Neural cell (in vitro differentiated cells): ENCODE data around the gene DNAL4. TPM values are rescaled to one million over a fixed set of nuclear protein-coding genes. Genes with fewer than 3 reads are reported as not detected.

ENCODE experiments used
- H2AFZ ChIP-seq: fragments of 200-600, 300-800 bp; sonication (generic), shearing (Covaris generic); 2 replicates; pipeline ENCODE4 v1.6.0; 2014; ENCODE audit warnings: low read depth, mild to moderate bottlenecking, antibody characterized with exemption, low read length, moderate library complexity
- H3F3A ChIP-seq: fragments of 200-600 bp; shearing (Covaris generic); 2 replicates; pipeline ENCODE4 v1.6.1; 2016; ENCODE audit warnings: mild to moderate bottlenecking, moderate library complexity, mixed read lengths, antibody characterized with exemption, low read length; ENCODE audit not compliant: insufficient read depth, poor library complexity, severe bottlenecking
- H3K27ac ChIP-seq: fragments of 200-600, 300-800 bp; sonication (generic), shearing (Covaris generic); 2 replicates; pipeline ENCODE4 v1.5.1; 2014; ENCODE audit warnings: mild to moderate bottlenecking, low read length, moderate library complexity
- H3K27me3 ChIP-seq: fragments of 300-800, 200-600 bp; sonication (generic), shearing (Covaris generic); 2 replicates; pipeline ENCODE4 v1.6.0; 2014; ENCODE audit warnings: mild to moderate bottlenecking, low read depth, low read length, moderate library complexity; ENCODE audit not compliant: insufficient read depth
- H3K36me3 ChIP-seq: fragments of 300-800, 200-600 bp; sonication (generic), shearing (Covaris generic); 2 replicates; pipeline ENCODE4 v1.5.1; 2014; ENCODE audit warnings: mild to moderate bottlenecking, antibody characterized with exemption, low read length, moderate library complexity; ENCODE audit not compliant: insufficient read depth
- H3K4me2 ChIP-seq: fragments of 300-800, 200-600 bp; sonication (generic), shearing (Covaris generic); 2 replicates; pipeline ENCODE4 v1.6.0; 2014; ENCODE audit warnings: mild to moderate bottlenecking, low read length
- H3K4me3 ChIP-seq: fragments of 300-800, 200-600 bp; sonication (generic), shearing (Covaris generic); 2 replicates; pipeline ENCODE4 v1.5.1; 2014; ENCODE audit warnings: mild to moderate bottlenecking, low read length, moderate library complexity
- H3K79me2 ChIP-seq: fragments of 200-600 bp; shearing (Covaris generic); replicated peaks from 2 replicates; pipeline ENCODE4 v1.6.0; 2014; ENCODE audit warnings: mild to moderate bottlenecking, low read length, moderate library complexity; ENCODE audit not compliant: insufficient read depth
- H3K9ac ChIP-seq: fragments of 300-800, 200-600 bp; sonication (generic), shearing (Covaris generic); 2 replicates; pipeline ENCODE4 v1.6.1; 2016; ENCODE audit warnings: mild to moderate bottlenecking, low read length, mixed read lengths
- H3K9me2 ChIP-seq: fragments of 200-600 bp; shearing (Covaris generic); 2 replicates; pipeline ENCODE4 v1.6.1; 2016; ENCODE audit warnings: mild to moderate bottlenecking, low read length, mixed read lengths; ENCODE audit not compliant: insufficient read depth
- H3K9me3 ChIP-seq: fragments of 200-600, 300-800 bp; sonication (generic), shearing (Covaris generic); 2 replicates; pipeline ENCODE4 v1.6.1; 2016; ENCODE audit warnings: mild to moderate bottlenecking, mixed run types, low read length, moderate library complexity, mixed read lengths
- H4K20me1 ChIP-seq: fragments of 200-600 bp; shearing (Covaris generic); 2 replicates; pipeline ENCODE4 v1.6.1; 2016; ENCODE audit warnings: mild to moderate bottlenecking, mixed run types; ENCODE audit not compliant: insufficient read depth
- CTCF ChIP-seq: fragments of 450-650 bp; IDR thresholded peaks from 2 replicates; pipeline ENCODE4 v1.5.1; 2014; ENCODE audit warnings: antibody characterized with exemption, mild to moderate bottlenecking, moderate library complexity; ENCODE audit not compliant: poor library complexity, severe bottlenecking
- EP300 ChIP-seq: fragments of 450-650 bp; conservative IDR thresholded peaks from 2 replicates; pipeline ENCODE4 v1.6.1; 2014; ENCODE audit warnings: antibody characterized with exemption, mild to moderate bottlenecking, moderate library complexity; ENCODE audit not compliant: poor library complexity, severe bottlenecking
- EZH2 ChIP-seq: fragments of 200-600, 300-800 bp; shearing (Covaris generic), sonication (generic); IDR thresholded peaks from 2 replicates; pipeline ENCODE4 v1.6.1; 2014; ENCODE audit warnings: antibody characterized with exemption, low read length, borderline replicate concordance, mild to moderate bottlenecking; ENCODE audit not compliant: insufficient read depth, poor library complexity, severe bottlenecking
- MXI1 ChIP-seq: fragments of 450-650 bp; conservative IDR thresholded peaks from 2 replicates; pipeline ENCODE4 v1.6.1; 2014; ENCODE audit warnings: antibody characterized with exemption, mild to moderate bottlenecking; ENCODE audit not compliant: poor library complexity, severe bottlenecking
- POLR2AphosphoS5 ChIP-seq: IDR thresholded peaks from 2 replicates; pipeline ENCODE4 v1.6.1; 2012
- RAD21 ChIP-seq: fragments of 450-650 bp; conservative IDR thresholded peaks from 2 replicates; pipeline ENCODE4 v1.6.1; 2014; ENCODE audit warnings: antibody characterized with exemption, mild to moderate bottlenecking, moderate library complexity
- SMC3 ChIP-seq: fragments of 450-650 bp; conservative IDR thresholded peaks from 2 replicates; pipeline ENCODE4 v1.6.1; 2014; ENCODE audit warnings: antibody characterized with exemption, mild to moderate bottlenecking, moderate library complexity; ENCODE audit not compliant: poor library complexity
- TAF1 ChIP-seq: IDR thresholded peaks from 2 replicates; pipeline ENCODE4 v1.6.1; 2012; ENCODE audit warnings: low read depth
- polyA plus RNA-seq: library from polyadenylated mRNA; depleted of rRNA; stranded (reverse); fragments of >200 nt; gene quantifications from 2 replicates; pipeline ENCODE4 v1.2.3, GENCODE V29; 2014
- TF ChIP-seq, protein P1 (sequence below): IDR thresholded peaks from 2 replicates; pipeline ENCODE4 v1.6.1; 2012; ENCODE audit warnings: borderline replicate concordance

The DNAL4 gene
- polyA plus RNA-seq, 1 donor from 2014 or later: 95.0 TPM

GRCh38 chr22:38751066-38751421 is 42.9 kb downstream of the DNAL4 start:
- Histone ChIP-seq H3K9ac (no peak overlapping the region), H3K4me2 (no peak overlapping the region), H4K20me1 (no peaks in the 10 kb centered on the region), H2AFZ (no peak overlapping the region), H3K4me3 (no peak overlapping the region), H3K27me3 (no peaks in the 10 kb centered on the region), H3K9me2 (no peaks in the 10 kb centered on the region), H3K27ac (no peak overlapping the region), H3F3A (no peaks in the 10 kb centered on the region), H3K9me3 (no peaks in the 10 kb centered on the region), H3K79me2 (peaks cover 25% of the 10 kb centered on the region), H3K36me3 (no peaks in the 10 kb centered on the region)
- TF ChIP-seq EZH2 (no peak), TAF1 (no peak), CTCF (no peak), MXI1 (no peak), RAD21 (no peak), POLR2AphosphoS5 (no peak), EP300 (no peak), SMC3 (no peak)
- TF ChIP-seq, protein P1, sequence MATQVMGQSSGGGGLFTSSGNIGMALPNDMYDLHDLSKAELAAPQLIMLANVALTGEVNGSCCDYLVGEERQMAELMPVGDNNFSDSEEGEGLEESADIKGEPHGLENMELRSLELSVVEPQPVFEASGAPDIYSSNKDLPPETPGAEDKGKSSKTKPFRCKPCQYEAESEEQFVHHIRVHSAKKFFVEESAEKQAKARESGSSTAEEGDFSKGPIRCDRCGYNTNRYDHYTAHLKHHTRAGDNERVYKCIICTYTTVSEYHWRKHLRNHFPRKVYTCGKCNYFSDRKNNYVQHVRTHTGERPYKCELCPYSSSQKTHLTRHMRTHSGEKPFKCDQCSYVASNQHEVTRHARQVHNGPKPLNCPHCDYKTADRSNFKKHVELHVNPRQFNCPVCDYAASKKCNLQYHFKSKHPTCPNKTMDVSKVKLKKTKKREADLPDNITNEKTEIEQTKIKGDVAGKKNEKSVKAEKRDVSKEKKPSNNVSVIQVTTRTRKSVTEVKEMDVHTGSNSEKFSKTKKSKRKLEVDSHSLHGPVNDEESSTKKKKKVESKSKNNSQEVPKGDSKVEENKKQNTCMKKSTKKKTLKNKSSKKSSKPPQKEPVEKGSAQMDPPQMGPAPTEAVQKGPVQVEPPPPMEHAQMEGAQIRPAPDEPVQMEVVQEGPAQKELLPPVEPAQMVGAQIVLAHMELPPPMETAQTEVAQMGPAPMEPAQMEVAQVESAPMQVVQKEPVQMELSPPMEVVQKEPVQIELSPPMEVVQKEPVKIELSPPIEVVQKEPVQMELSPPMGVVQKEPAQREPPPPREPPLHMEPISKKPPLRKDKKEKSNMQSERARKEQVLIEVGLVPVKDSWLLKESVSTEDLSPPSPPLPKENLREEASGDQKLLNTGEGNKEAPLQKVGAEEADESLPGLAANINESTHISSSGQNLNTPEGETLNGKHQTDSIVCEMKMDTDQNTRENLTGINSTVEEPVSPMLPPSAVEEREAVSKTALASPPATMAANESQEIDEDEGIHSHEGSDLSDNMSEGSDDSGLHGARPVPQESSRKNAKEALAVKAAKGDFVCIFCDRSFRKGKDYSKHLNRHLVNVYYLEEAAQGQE: no peak

DNA sequence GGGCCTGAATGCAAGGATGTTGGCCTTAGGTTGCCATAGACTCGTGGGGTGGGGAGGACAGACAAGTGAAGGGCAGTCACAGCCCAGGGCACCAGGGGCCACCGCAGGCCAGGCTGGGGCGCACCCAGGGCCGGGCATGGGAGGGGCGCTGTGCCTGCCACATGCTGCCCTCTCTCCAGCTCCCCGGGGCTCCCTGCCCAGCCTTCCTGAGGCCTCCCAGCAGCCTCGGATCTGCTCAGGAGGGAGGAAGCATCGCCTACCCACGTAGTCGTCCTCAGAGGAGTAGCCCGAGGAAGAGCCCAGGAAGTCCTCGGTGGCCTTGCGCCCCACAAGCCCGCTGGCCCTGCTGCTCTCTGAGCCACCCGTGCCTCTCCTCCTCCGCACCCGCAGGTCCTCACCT is 43.3 kb downstream of the DNAL4 start:
- Histone ChIP-seq H3K4me3 (no peak overlapping the region), H3K9ac (no peak overlapping the region), H4K20me1 (no peaks in the 10 kb centered on the region), H3K79me2 (peaks cover 25% of the 10 kb centered on the region), H3K9me2 (no peaks in the 10 kb centered on the region), H3K4me2 (no peak overlapping the region), H2AFZ (no peak overlapping the region), H3K27me3 (no peaks in the 10 kb centered on the region), H3K27ac (no peak overlapping the region), H3K9me3 (no peaks in the 10 kb centered on the region), H3K36me3 (no peaks in the 10 kb centered on the region), H3F3A (no peaks in the 10 kb centered on the region)
- TF ChIP-seq SMC3 (no peak), MXI1 (no peak), POLR2AphosphoS5 (no peak), TAF1 (no peak), EZH2 (no peak), RAD21 (no peak)
